C4-2B (cell line): Measurements from ENCODE around the gene ARSB.

Experiments used
- ZFX ChIP-seq: fragments of 450-650 bp; IDR thresholded peaks from 2 replicates; pipeline ENCODE4 v1.6.1; 2017
- TF ChIP-seq, protein P1 (sequence below): fragments of 450-650 bp; conservative IDR thresholded peaks from 2 replicates; pipeline ENCODE4 v1.5.1; 2017; ENCODE audit warnings: mild to moderate bottlenecking

DNA sequence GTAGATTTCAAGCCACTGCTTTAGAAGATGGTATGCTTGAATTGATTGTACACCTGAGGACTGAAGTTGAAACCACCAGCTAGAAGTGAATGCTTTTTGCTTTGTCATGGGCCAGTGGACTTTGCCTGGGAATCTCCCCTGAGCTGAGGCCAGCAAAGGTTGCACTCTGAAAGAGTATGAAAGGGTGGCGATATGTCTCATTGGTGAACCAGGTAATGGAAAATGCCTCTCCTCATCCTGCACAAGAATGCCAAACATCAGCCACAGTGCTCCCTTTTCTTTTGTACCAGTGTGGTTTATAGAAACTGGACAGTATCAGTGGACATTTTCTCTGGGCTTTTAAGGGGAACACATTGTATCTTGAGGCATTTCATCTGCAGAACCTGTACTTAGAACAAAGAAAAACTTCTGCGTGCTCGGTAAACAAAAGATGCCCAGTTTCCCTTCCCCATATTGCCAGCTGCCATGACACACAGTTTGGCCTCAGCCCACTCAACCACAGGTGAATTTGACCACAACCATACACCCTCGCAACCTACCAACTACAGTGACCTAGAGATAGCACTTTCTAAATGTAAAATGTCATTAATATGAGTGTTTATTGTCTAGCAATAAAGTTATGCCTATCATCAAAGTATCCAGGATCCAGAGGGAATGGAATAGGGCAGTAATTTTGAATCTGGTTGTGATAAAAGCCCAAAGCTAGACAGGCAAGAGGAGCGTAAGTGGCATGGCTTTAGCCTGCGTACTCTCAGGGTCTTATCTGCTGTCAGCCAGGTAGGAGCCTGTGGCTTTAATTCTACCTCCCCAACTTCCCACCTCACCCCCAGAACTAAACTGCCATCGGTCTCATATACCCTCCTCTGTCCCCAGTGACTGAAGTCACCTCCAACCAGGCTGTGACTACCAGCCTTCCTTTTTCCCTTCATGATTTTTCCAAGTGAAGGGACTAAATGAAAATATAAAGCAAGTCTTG, 257.0 kb downstream of the ARSB start:
- TF ChIP-seq, protein P1, sequence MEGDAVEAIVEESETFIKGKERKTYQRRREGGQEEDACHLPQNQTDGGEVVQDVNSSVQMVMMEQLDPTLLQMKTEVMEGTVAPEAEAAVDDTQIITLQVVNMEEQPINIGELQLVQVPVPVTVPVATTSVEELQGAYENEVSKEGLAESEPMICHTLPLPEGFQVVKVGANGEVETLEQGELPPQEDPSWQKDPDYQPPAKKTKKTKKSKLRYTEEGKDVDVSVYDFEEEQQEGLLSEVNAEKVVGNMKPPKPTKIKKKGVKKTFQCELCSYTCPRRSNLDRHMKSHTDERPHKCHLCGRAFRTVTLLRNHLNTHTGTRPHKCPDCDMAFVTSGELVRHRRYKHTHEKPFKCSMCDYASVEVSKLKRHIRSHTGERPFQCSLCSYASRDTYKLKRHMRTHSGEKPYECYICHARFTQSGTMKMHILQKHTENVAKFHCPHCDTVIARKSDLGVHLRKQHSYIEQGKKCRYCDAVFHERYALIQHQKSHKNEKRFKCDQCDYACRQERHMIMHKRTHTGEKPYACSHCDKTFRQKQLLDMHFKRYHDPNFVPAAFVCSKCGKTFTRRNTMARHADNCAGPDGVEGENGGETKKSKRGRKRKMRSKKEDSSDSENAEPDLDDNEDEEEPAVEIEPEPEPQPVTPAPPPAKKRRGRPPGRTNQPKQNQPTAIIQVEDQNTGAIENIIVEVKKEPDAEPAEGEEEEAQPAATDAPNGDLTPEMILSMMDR, result no peak
- no peak for TF ChIP-seq ZFX
